ENCODE data around the gene WAC.
"Not testable (repeated sequence)": the region's sequence is repeated elsewhere in the genome, so short reads cannot be mapped to it uniquely, and the experiment has no call there.

Gene WAC

DNA sequence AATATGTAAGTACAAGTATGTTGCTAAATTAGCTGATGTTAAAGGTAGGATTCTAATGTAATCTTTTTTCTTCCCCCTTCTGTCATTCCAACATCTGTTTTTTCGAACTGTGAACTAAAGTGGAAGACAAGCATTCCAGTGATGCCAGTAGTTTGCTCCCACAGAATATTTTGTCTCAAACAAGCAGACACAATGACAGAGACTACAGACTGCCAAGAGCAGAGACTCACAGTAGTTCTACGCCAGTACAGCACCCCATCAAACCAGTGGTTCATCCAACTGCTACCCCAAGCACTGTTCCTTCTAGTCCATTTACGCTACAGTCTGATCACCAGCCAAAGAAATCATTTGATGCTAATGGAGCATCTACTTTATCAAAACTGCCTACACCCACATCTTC lies 62.7 kb downstream of the WAC start:
- peaks cover 60 to 100% (median 97%) of the 10 kb centered on the region in 11 experiments; a peak in 21 of 22 replicates for H4K20me1 ChIP-seq

DNA sequence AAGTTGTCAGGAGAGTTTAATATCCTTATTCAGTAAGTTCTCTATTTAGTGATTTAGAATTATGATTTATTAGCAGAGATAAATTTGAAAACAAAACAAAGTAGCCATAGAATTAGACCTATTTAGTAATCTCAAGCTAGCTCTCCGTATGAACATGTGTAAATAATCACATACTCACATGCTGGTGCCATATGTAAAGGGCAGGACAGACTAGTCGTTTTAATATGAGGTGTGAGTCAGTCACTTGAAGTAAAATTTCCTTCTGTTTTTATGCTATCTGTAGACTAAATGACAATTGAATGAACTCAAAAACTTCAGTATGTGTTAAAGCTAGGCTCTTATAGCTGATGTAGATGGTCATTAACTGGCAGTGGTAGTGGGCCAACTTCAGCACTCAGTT lies 67.1 kb downstream of the WAC start:
- H3K9ac ChIP-seq = no peak overlapping the region
- no peaks in the 10 kb centered on the region for H3K27me3 ChIP-seq
- TF ChIP-seq Cebpa-rat (IDR thresholded peaks at IDR 0.05) = no peak
- H3K36me3 ChIP-seq = peaks cover 86 to 98% (median 95%) of the 10 kb centered on the region in 11 experiments
- H3K9me3 ChIP-seq (replicated peaks in 1 of 11) = no peaks in the 10 kb centered on the region
- H3K4me3 ChIP-seq = no peak overlapping the region
- H3K4me2 ChIP-seq = no peak overlapping the region
- H3K4me1 ChIP-seq = peaks cover 0 to 4% (median 0%) of the 10 kb centered on the region in 10 experiments; a peak in 3 of 20 replicates
- no peak overlapping the region for H3K27ac ChIP-seq
- H4K20me1 ChIP-seq = peaks cover 74 to 99% (median 97%) of the 10 kb centered on the region in 11 experiments

More for the DNA sequence above, 62.7 kb downstream of the WAC start:
- Histone ChIP-seq H3K27ac (no peak overlapping the region), H3K36me3 (peaks cover 94 to 100% (median 97%) of the 10 kb centered on the region in 11 experiments), H3K4me2 (no peak overlapping the region), H3K9me3 (replicated peaks in 1 of 11) (no peaks in the 10 kb centered on the region), H3K4me3 (no peak overlapping the region), H3K9ac (no peak overlapping the region), H3K27me3 (no peaks in the 10 kb centered on the region), H3K4me1 (peaks cover 0 to 24% (median 0%) of the 10 kb centered on the region in 10 experiments; a peak in 8 of 20 replicates)
- no peak for TF ChIP-seq Cebpa-rat (IDR thresholded peaks at IDR 0.05)

DNA sequence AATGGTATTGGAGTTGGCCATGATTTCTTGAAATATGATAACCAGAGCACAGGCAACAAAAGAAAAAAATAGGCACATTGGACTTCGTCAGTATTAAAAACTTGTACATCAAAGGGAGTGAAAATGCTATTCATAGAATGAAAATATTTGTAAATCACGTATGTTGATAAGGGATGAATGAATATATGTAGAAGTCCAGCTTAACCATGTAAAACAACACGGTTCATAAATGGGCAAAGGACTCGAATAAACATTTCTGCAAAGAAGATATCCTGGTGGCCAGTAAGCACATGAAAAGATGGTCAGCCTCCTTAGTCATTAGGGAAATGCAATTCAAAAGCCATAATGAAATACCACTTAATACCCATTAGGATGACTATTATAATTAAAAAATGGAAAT lies 68.1 kb downstream of the WAC start:
- no peak overlapping the region for H3K27ac ChIP-seq
- TF ChIP-seq Cebpa-rat (IDR thresholded peaks at IDR 0.05) = no peak
- H3K9me3 ChIP-seq (replicated peaks in 1 of 11) = no peaks in the 10 kb centered on the region

DNA sequence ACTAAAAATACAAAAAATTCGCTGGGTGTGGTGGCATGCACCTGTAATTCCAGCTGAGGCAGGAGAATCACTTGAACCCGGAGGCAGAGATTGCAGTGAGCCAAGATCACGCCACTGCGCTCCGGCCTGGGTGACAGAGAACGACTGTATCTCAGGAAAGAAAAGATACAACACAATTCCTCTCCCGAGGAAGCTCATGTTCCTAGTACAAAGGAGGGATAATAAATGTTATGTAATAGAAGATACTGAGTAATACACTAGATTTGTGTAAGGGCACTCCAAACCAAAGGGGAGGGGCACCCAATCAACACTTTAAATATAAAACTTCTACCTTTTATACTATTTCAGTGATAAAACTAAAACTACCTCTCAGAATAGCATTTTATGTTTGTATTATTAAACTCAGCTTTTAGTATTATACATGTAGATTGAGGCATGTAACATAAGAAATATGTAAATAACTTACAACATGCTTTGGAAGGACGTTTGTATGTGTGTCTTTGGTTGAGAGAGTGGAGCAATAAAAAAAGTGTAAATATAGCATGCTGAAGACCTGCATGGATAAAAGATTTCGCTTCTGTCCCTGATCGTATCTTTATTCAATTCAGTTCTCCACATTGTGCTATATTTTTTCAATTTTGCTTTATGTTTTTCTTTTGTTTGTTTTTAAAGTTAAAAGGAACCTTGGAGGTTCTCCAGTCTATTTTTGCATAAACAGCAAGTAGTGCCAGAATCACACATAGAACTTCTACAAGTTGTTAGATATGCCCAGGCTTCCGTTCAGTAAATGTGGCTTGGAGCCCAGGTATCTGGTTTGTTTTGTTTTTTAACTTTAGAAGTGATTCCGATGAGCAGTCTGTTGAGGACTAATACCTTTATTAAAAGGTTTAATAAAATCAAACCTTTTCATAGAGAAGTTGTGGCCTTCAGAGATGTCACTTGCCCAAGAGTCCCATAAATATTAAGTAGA lies 71.9 kb downstream of the WAC start:
- peaks cover 74 to 98% (median 95%) of the 10 kb centered on the region in 11 experiments for H3K36me3 ChIP-seq
- no peak overlapping the region for H3K9ac ChIP-seq
- H3K9me3 ChIP-seq (replicated peaks in 1 of 11) = no peaks in the 10 kb centered on the region
- TF ChIP-seq Cebpa-rat (IDR thresholded peaks at IDR 0.05) = no peak
- H3K27ac ChIP-seq = no peak overlapping the region
- H3K4me2 ChIP-seq = no peak overlapping the region
- no peak overlapping the region for H3K4me3 ChIP-seq
- peaks cover 72 to 99% (median 97%) of the 10 kb centered on the region in 11 experiments for H4K20me1 ChIP-seq
- no peaks in the 10 kb centered on the region for H3K27me3 ChIP-seq
- peaks cover 0 to 10% (median 0%) of the 10 kb centered on the region in 10 experiments; a peak in 5 of 20 replicates for H3K4me1 ChIP-seq

More for the DNA sequence above, 68.1 kb downstream of the WAC start:
- Histone ChIP-seq H3K27me3 (no peaks in the 10 kb centered on the region), H3K4me3 (no peak overlapping the region), H3K9ac (no peak overlapping the region), H3K4me1 (peaks cover 0 to 7% (median 0%) of the 10 kb centered on the region in 10 experiments; a peak in 4 of 20 replicates), H4K20me1 (peaks cover 78 to 99% (median 97%) of the 10 kb centered on the region in 11 experiments), H3K4me2 (no peak overlapping the region), H3K36me3 (peaks cover 85 to 98% (median 95%) of the 10 kb centered on the region in 11 experiments)

DNA sequence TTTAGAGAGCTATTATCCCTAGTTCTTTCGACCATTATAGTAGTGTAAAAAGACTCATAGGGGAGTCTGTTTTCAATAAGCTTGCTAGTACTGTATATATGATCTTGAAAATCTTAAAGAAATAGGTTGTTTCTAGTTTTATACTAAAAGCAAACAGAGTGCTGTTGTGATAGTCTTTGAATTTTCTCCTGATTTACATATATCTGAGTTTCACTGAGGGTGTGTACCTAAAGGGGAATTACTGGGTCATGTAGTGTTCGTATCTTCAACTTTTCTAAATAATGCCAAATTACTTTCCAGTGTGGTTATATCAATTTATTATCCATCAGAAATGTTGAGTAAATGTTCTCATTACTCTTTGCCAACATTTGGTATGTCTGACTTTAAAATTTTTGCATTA lies 73.7 kb downstream of the WAC start:
- Histone ChIP-seq H3K4me3 (no peak overlapping the region), H3K27ac (no peak overlapping the region), H3K4me1 (peaks cover 0 to 10% (median 0%) of the 10 kb centered on the region in 10 experiments; a peak in 5 of 20 replicates), H3K36me3 (peaks cover 77 to 98% (median 96%) of the 10 kb centered on the region in 11 experiments), H3K4me2 (no peak overlapping the region), H3K9me3 (replicated peaks in 1 of 11) (no peaks in the 10 kb centered on the region), H3K27me3 (no peaks in the 10 kb centered on the region), H4K20me1 (peaks cover 75 to 99% (median 95%) of the 10 kb centered on the region in 11 experiments), H3K9ac (no peak overlapping the region)
- no peak for TF ChIP-seq Cebpa-rat (IDR thresholded peaks at IDR 0.05)

DNA sequence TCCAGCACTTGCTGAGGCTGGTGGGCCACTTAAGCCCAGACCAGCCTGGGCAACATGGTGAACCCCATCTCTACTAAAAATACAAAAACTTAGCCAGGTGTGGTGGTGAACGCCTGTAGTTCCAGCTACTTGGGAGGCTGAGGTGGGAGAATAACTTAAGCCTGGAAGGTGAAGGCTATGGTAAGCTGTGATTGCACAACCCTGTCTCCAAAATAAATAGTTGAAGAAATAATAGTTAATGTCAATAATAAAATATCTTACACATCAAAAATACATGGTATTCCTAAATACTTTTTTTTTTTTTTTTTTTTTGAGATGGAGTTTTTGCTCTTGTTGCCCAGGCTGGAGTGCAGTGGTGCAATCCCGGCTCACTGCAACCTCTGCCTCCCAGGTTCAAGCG lies 76.7 kb downstream of the WAC start:
- not testable (repeated sequence) for H3K4me2 ChIP-seq; H3K4me3 ChIP-seq; H3K4me1 ChIP-seq; H3K9ac ChIP-seq; H3K27me3 ChIP-seq; H3K27ac ChIP-seq; H3K9me3 ChIP-seq (replicated peaks in 1 of 11)
- 0 out of 22 replicates have a peak, but pooled peaks of 1 of the 11 experiments have one; percentile 27 for TF ChIP-seq Cebpa-rat (IDR thresholded peaks at IDR 0.05)
- Histone ChIP-seq H3K36me3 (peaks cover 82 to 100% (median 99%) of the 10 kb centered on the region in 11 experiments), H4K20me1 (peaks cover 57 to 100% (median 88%) of the 10 kb centered on the region in 11 experiments)

DNA sequence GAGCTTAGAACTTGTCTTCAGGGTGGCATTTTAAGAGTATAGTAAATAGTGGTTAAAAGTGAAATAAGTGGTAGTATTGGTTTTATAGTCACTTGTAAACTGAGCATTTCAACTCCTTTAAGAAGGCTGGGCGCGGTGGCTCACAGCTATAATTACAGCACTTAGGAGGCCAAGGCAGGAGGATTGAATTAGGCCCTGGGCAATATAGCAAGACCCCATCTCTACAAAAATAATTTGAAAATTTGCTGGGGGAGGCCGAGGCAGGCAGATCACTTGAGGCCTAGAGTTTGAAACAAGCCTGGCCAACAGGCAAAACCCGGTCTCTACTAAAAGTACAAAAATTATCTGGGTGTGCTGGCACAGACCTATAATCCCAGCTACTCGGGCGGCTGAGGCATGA lies 80.0 kb downstream of the WAC start:
- Histone ChIP-seq H4K20me1 (peaks cover 38 to 99% (median 77%) of the 10 kb centered on the region in 11 experiments; a peak in 21 of 22 replicates), H3K27me3 (no peaks in the 10 kb centered on the region), H3K9me3 (replicated peaks in 1 of 11) (no peaks in the 10 kb centered on the region), H3K27ac (no peak overlapping the region), H3K4me3 (no peak overlapping the region), H3K9ac (no peak overlapping the region), H3K4me1 (peaks cover 0 to 2% (median 0%) of the 10 kb centered on the region in 10 experiments; a peak in 2 of 20 replicates), H3K4me2 (no peak overlapping the region), H3K36me3 (peaks cover 98 to 100% (median 100%) of the 10 kb centered on the region in 11 experiments)
- TF ChIP-seq Cebpa-rat (IDR thresholded peaks at IDR 0.05) = no peak

DNA sequence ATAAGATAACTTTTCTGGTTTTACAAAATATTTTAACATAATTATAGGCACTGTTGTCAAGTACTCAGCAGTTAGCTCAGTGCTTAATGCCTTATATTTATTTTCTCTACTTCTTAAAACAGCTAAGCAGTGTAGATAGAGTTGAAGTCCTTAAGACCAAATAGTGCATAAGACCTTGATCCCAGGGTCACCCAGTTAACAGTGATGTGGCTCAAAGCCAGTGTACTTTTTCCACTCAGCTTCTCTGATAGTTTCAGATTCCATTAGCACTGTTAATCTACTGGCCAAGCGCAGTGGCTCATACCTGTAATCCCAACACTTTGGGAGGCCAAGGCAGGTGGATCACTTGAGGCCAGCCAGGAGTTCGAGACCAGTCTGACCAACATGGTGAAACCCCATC lies 83.6 kb downstream of the WAC start:
- peaks cover 16 to 99% (median 59%) of the 10 kb centered on the region in 11 experiments; a peak in 21 of 22 replicates for H4K20me1 ChIP-seq
- no peak for TF ChIP-seq Cebpa-rat (IDR thresholded peaks at IDR 0.05)
- H3K27me3 ChIP-seq = no peaks in the 10 kb centered on the region
- H3K4me3 ChIP-seq = no peak overlapping the region
- H3K36me3 ChIP-seq = peaks cover 96 to 100% (median 99%) of the 10 kb centered on the region in 11 experiments
- H3K9me3 ChIP-seq (replicated peaks in 1 of 11) = no peaks in the 10 kb centered on the region
- no peak overlapping the region for H3K4me2 ChIP-seq
- no peak overlapping the region for H3K9ac ChIP-seq
- H3K4me1 ChIP-seq = peaks cover 0 to 31% (median 20%) of the 10 kb centered on the region in 10 experiments; a peak in 15 of 20 replicates
- H3K27ac ChIP-seq = no peak overlapping the region

DNA sequence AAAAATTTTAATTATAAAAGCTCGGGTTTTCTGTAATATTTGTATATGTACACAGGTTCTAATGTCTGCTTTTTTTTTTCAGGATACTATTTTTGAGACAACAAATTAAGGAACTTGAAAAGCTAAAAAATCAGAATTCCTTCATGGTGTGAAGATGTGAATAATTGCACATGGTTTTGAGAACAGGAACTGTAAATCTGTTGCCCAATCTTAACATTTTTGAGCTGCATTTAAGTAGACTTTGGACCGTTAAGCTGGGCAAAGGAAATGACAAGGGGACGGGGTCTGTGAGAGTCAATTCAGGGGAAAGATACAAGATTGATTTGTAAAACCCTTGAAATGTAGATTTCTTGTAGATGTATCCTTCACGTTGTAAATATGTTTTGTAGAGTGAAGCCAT lies 86.5 kb downstream of the WAC start:
- Histone ChIP-seq H4K20me1 (peaks cover 6 to 76% (median 40%) of the 10 kb centered on the region in 11 experiments; a peak in 19 of 22 replicates), H3K4me2 (peak overlapping the region in 8 of 11 experiments; percentile 29 to 77 (median 54); a peak in 14 of 22 replicates), H3K4me1 (peaks cover 0 to 31% (median 20%) of the 10 kb centered on the region in 10 experiments; a peak in 15 of 20 replicates), H3K36me3 (peaks cover 71 to 89% (median 81%) of the 10 kb centered on the region in 11 experiments), H3K9ac (0 out of 22 replicates have a peak overlapping the region, but pooled peaks of 1 of the 11 experiments have one; percentile 2), H3K4me3 (no peak overlapping the region), H3K27me3 (no peaks in the 10 kb centered on the region), H3K9me3 (replicated peaks in 1 of 11) (no peaks in the 10 kb centered on the region), H3K27ac (peak overlapping the region in 8 of 11 experiments; percentile 8 to 65 (median 40); a peak in 13 of 22 replicates)
- TF ChIP-seq Cebpa-rat (IDR thresholded peaks at IDR 0.05) = peak in 1 of 11 experiments; percentile 56; a peak in 1 of 22 replicates
